Endodermal cell (in vitro differentiated cells): ENCODE data around the gene BMP8B. TPM values are rescaled to one million over a fixed set of nuclear protein-coding genes. Genes with fewer than 3 reads are reported as not detected.
A peak's percentile ranks its signal among the peaks of the same experiment; 100 is the strongest.
"Not testable (repeated sequence)": the region's sequence is repeated elsewhere in the genome, so short reads cannot be mapped to it uniquely, and the experiment has no call there.

Source experiments
- DNase-seq: peaks from one replicate; pipeline ENCODE4 v3.0.0-alpha.2; 2017
- H3K27ac ChIP-seq: 2 replicates; pipeline ENCODE4 v1.5.1; 2013; ENCODE audit warnings: mild to moderate bottlenecking, low read depth, low read length, moderate library complexity
- H3K27me3 ChIP-seq: 2 replicates; pipeline ENCODE4 v1.6.1; 2013; ENCODE audit warnings: mild to moderate bottlenecking, low read length, moderate library complexity; ENCODE audit not compliant: insufficient read depth, control insufficient read depth, poor library complexity, severe bottlenecking
- H3K36me3 ChIP-seq: 2 replicates; pipeline ENCODE4 v1.7.0; 2013; ENCODE audit warnings: mild to moderate bottlenecking, low read length, moderate library complexity; ENCODE audit not compliant: control insufficient read depth, insufficient read depth
- H3K4me1 ChIP-seq: one replicate; pipeline ENCODE4 v1.7.0; 2013; ENCODE audit warnings: low read length; ENCODE audit not compliant: control insufficient read depth, insufficient read depth
- H3K4me3 ChIP-seq: 2 replicates; pipeline ENCODE4 v1.5.1; 2013; ENCODE audit warnings: mild to moderate bottlenecking, low read length, moderate library complexity
- H3K9ac ChIP-seq: 2 replicates; pipeline ENCODE4 v1.6.1; 2013; ENCODE audit warnings: mild to moderate bottlenecking, low read length, moderate library complexity; ENCODE audit not compliant: poor library complexity, severe bottlenecking; ENCODE audit errors: extremely low read depth
- H3K9me3 ChIP-seq: 2 replicates; pipeline ENCODE4 v1.6.1; 2013; ENCODE audit warnings: mild to moderate bottlenecking, low read length, moderate library complexity; ENCODE audit not compliant: control insufficient read depth
- H3K27ac Mint-ChIP-seq: 2 replicates; pipeline ENCODE4 v1.8.0; 2020; ENCODE audit warnings: mixed read lengths
- H3K27me3 Mint-ChIP-seq: 2 replicates; pipeline ENCODE4 v1.8.0; 2021; ENCODE audit warnings: mild to moderate bottlenecking, mixed read lengths; ENCODE audit not compliant: insufficient read depth
- H3K36me3 Mint-ChIP-seq: 2 replicates; pipeline ENCODE4 v1.8.0; 2020; ENCODE audit warnings: low read depth, mixed read lengths
- H3K4me1 Mint-ChIP-seq: 2 replicates; pipeline ENCODE4 v1.8.0; 2020; ENCODE audit warnings: mixed read lengths
- H3K4me3 Mint-ChIP-seq: 2 replicates; pipeline ENCODE4 v1.8.0; 2020; ENCODE audit warnings: mild to moderate bottlenecking, moderate library complexity, mixed read lengths
- H3K9me3 Mint-ChIP-seq: 2 replicates; pipeline ENCODE4 v1.8.0; 2020; ENCODE audit warnings: mild to moderate bottlenecking, mixed read lengths
- WGBS, 2 experiments: methylation state at CpG; one replicate each; pipeline versions ENCODE4 v1.1.5 to v1.1.7; 2013; ENCODE audit warnings: missing lambda C conversion rate in 2 of 2, mixed read lengths in 1 of 2; ENCODE audit not compliant: insufficient coverage in 1 of 2, insufficient read length in 1 of 2; 5-methylcytosine and 5-hydroxymethylcytosine counted together
- total RNA-seq, 2 donors: library from RNA; stranded (reverse); fragmentation: NEBNext Ultra II Directional in 1 of 2; extraction: Animal tissue kit (Norgen Biotek cat#: 25700) in 1 of 2; gene quantifications; 2 replicates in 1 of 2; 3 replicates in 1 of 2; pipeline ENCODE4 v1.2.1, GENCODE V29; 2021

The BMP8B gene
- total RNA-seq, 2 donors from 2014 or later = 0.13 to 0.29 TPM

DNA sequence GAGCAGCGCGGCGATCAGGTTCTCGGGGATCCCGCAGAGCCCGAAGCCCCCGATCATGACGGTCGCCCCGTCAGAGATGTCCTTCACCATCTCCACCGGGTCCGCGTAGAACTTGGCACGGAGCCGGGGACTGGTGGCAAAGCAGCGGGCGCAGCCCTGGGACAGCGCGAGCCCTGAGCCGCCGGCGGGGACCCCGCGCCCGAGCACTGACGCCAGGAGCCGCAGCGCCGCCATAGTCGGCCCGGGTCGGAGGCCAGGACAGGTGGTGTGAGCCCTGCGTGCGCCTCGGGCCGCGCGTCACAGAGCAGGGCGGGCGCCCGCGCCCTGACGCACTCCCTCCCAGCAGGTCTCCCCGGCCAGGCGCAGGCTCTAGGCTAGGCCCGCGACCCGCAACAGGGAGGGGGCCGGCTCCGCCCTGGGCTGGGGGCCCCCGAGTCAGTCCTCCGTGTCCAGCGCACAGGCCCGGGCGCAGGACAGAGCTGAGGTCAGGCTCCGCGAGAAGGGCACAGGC is 17.6 kb downstream of the BMP8B start, which contains the start of gene OXCT2:
Gene OXCT2, minus strand, starts transcription at position 327 of the 511 bp plus-strand sequence. Its CDS starts 93 bp downstream, at position 234.
- not testable (repeated sequence) for H3K9ac ChIP-seq, H3K27ac Mint-ChIP-seq, H3K27me3 ChIP-seq, H3K36me3 Mint-ChIP-seq, H3K4me1 Mint-ChIP-seq, H3K27ac ChIP-seq, H3K9me3 ChIP-seq, H3K4me3 ChIP-seq, H3K4me1 ChIP-seq, H3K36me3 ChIP-seq, H3K9me3 Mint-ChIP-seq
- Mint-ChIP-seq H3K27me3 (peaks cover 21% of the 10 kb centered on the region), H3K4me3 (peak within 1 kb of the TSS; percentile 54)
- peak; percentile 60 for DNase-seq
- 8 to 10% methylated on average over 4 to 34 of the region's 57 CpGs for WGBS, 2 experiments

- Mint-ChIP-seq H3K4me3 (peak overlapping the region; percentile 54), H3K27me3 (peaks cover 17% of the 10 kb centered on the region)
- DNase-seq, H3K27me3 ChIP-seq, H3K9me3 Mint-ChIP-seq, H3K9me3 ChIP-seq, H3K4me1 Mint-ChIP-seq, H3K27ac ChIP-seq, H3K4me3 ChIP-seq, H3K9ac ChIP-seq, H3K36me3 Mint-ChIP-seq, H3K4me1 ChIP-seq, H3K36me3 ChIP-seq, H3K27ac Mint-ChIP-seq: not testable (repeated sequence)
- 88 to 100% methylated on average over 2 to 17 of the region's 71 CpGs for WGBS, 2 experiments
Observed at GRCh38 chr1:39770100-39771021, 18.3 kb downstream of the BMP8B start.

DNA sequence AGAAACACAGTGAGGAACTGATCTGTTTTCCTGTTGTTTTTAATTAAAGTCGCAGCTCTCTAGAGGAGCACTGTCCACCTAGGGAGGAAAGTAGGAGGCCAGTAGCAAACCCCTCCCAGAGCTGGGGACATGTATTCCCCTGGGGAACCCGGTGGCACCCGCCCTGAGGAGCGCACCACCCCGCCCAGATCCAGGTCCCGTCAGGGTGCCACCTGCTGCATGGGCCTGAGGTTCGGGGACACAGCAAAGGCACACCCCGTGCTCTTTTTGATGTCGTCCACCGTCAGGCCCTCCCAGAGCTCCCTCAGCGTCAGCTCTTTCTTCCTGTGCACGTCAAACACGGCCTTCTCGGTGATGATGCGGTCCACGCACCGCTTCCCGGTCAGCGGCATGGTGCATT is 19.2 kb downstream of the BMP8B start:
- H3K27ac ChIP-seq, H3K4me3 Mint-ChIP-seq, H3K9me3 Mint-ChIP-seq, H3K4me1 Mint-ChIP-seq, H3K9ac ChIP-seq, H3K36me3 ChIP-seq, H3K36me3 Mint-ChIP-seq, H3K9me3 ChIP-seq, H3K4me1 ChIP-seq, DNase-seq, H3K4me3 ChIP-seq, H3K27ac Mint-ChIP-seq, H3K27me3 ChIP-seq: not testable (repeated sequence)
- 90% methylated on average over 7 of the region's 19 CpGs; no CpG with 5 or more reads in 1 of the 2 experiments for WGBS, 2 experiments
- peaks cover 15% of the 10 kb centered on the region for H3K27me3 Mint-ChIP-seq

DNA sequence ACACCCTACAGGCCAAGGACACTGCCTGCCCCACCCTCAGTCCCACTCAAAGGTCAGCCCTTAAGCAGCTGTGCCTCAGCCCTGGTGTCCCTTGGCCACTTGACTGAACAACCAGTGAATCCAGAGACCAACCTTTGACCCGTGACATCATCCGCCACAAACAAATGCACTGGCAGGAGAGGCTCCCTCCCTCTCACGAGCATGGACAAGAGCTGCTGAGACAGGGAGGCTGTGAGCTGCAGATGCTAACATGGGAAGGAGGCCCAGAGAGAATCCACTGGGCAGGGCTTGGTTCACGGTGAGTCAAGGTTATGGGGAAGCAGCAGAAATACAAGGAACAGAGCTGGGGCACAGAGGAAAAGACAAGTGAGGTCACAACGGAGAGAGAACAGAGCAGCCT is 22.2 kb downstream of the BMP8B start:
- H3K36me3 Mint-ChIP-seq, H3K27ac Mint-ChIP-seq, H3K4me3 ChIP-seq, H3K4me1 ChIP-seq, H3K27ac ChIP-seq, H3K36me3 ChIP-seq, H3K27me3 ChIP-seq, H3K9me3 ChIP-seq, H3K4me1 Mint-ChIP-seq, H3K9me3 Mint-ChIP-seq, H3K4me3 Mint-ChIP-seq, DNase-seq, H3K9ac ChIP-seq: not testable (repeated sequence)
- whole genome bisulfite sequencing, 2 experiments = 100% methylated on average over 1 of the region's 5 CpGs; no CpG with 5 or more reads in 1 of the 2 experiments
- peaks cover 21% of the 10 kb centered on the region for H3K27me3 Mint-ChIP-seq

GRCh38 chr1:39764512-39764911 is 24.2 kb downstream of the BMP8B start:
- not testable (repeated sequence) for H3K36me3 Mint-ChIP-seq, H3K4me3 ChIP-seq

GRCh38 chr1:39763619-39764374 is 24.9 kb downstream of the BMP8B start:
- not testable (repeated sequence) for H3K4me1 ChIP-seq, H3K4me3 Mint-ChIP-seq, DNase-seq, H3K9me3 ChIP-seq, H3K4me3 ChIP-seq, H3K9ac ChIP-seq, H3K9me3 Mint-ChIP-seq, H3K27ac ChIP-seq, H3K27me3 ChIP-seq, H3K36me3 ChIP-seq, H3K27me3 Mint-ChIP-seq, H3K4me1 Mint-ChIP-seq, H3K27ac Mint-ChIP-seq
- H3K36me3 Mint-ChIP-seq = peaks cover 16% of the 10 kb centered on the region
- 87% methylated on average over 3 to 13 of the region's 18 CpGs for WGBS, 2 experiments

More at GRCh38 chr1:39764512-39764911, 24.2 kb downstream of the BMP8B start:
- not testable (repeated sequence) for H3K9ac ChIP-seq, H3K9me3 ChIP-seq, H3K27me3 ChIP-seq, H3K27ac ChIP-seq, H3K36me3 ChIP-seq, H3K27ac Mint-ChIP-seq, H3K4me1 ChIP-seq, H3K4me3 Mint-ChIP-seq, H3K4me1 Mint-ChIP-seq, H3K9me3 Mint-ChIP-seq, DNase-seq
- peaks cover 13% of the 10 kb centered on the region for H3K27me3 Mint-ChIP-seq
- WGBS, 2 experiments = 88% methylated on average over 10 of the region's 19 CpGs; no CpG with 5 or more reads in 1 of the 2 experiments
